HUES6 (cell line): ENCODE results near the gene GNL3.

Experiments
- H3K27ac ChIP-seq: 2 replicates; pipeline ENCODE4 v1.7.0; 2013; ENCODE audit warnings: low read depth, mild to moderate bottlenecking, low read length, inconsistent platforms
- H3K27me3 ChIP-seq: 2 replicates; pipeline ENCODE4 v1.6.1; 2013; ENCODE audit warnings: low read length; ENCODE audit not compliant: control insufficient read depth, insufficient read depth
- H3K36me3 ChIP-seq: 2 replicates; pipeline ENCODE4 v1.6.1; 2013; ENCODE audit warnings: low read length; ENCODE audit not compliant: control insufficient read depth, insufficient read depth
- H3K4me1 ChIP-seq: 2 replicates; pipeline ENCODE4 v1.6.1; 2013; ENCODE audit warnings: low read length; ENCODE audit not compliant: control insufficient read depth, insufficient read depth
- H3K4me3 ChIP-seq: 2 replicates; pipeline ENCODE4 v1.5.1; 2013; ENCODE audit warnings: low read depth, low read length
- H3K9ac ChIP-seq: one replicate; pipeline ENCODE4 v1.6.1; 2013; ENCODE audit warnings: mild to moderate bottlenecking, low read length
- H3K9me3 ChIP-seq: 2 replicates; pipeline ENCODE4 v1.6.1; 2013; ENCODE audit warnings: low read depth, low read length; ENCODE audit not compliant: control insufficient read depth, insufficient read depth

GNL3 gene, protein sequence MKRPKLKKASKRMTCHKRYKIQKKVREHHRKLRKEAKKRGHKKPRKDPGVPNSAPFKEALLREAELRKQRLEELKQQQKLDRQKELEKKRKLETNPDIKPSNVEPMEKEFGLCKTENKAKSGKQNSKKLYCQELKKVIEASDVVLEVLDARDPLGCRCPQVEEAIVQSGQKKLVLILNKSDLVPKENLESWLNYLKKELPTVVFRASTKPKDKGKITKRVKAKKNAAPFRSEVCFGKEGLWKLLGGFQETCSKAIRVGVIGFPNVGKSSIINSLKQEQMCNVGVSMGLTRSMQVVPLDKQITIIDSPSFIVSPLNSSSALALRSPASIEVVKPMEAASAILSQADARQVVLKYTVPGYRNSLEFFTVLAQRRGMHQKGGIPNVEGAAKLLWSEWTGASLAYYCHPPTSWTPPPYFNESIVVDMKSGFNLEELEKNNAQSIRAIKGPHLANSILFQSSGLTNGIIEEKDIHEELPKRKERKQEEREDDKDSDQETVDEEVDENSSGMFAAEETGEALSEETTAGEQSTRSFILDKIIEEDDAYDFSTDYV

DNA sequence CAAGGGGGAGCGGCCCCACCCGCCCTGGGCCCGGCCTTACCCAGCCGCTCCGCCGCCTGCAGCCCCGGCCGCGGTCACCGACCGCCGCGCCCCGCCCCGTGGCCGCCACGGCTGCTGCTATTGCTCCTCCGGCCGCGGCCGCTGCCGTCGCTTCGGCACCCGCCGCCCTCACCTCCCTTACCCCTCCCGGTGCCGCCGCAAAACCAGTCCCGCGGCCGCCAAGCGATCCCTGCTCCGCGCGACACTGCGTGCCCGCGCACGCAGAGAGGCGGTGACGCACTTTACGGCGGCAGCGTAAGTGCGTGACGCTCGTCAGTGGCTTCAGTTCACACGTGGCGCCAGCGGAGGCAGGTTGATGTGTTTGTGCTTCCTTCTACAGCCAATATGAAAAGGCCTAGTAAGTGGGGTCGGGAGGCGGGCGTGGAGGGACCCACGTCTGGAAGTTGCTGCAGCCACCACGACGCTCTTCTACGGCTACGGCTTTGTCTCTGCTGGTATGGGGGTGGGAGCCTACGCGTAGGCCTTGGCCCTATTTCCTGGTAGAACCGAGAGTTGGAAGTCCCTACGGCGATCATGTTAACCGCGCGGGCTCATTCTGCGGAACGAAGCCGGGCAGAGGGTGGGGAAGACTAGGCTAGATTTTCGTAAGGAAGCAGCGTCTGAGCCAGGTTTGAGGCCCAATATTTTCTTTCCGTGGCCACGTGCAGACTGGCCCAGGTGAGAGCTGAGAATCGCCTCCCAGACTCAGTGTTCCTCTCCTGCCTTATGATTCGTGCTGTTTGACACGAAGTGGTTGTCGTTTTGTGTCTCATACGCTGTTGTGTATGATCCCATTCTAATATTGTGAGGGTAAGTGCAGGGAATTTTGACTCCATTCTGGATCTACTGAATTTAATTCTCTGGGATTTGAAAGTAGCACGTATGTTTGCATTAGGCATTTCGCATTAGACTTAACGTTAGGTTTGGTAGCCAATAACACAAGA lies at the start of gene GNL3, which contains the start of gene PBRM1:
Gene GNL3 (plus strand): TSS at position 324 of the 983 bp plus-strand sequence. CDS start 61 bp downstream, at position 385.
Gene PBRM1 (minus strand): TSS at position 205 of the 983 bp plus-strand sequence.
- peak within 1 kb of the TSS; percentile 96 for H3K4me3 ChIP-seq
- peak within 1 kb of the TSS; percentile 79 for H3K27ac ChIP-seq
- H3K9ac ChIP-seq, result peak within 1 kb of the TSS; percentile 98
- 0 out of 2 replicates have a peak, but pooled peaks cover 10% of the 10 kb centered on the region for H3K4me1 ChIP-seq
- H3K36me3 ChIP-seq, result peaks cover 55% of the 10 kb centered on the region
- H3K27me3 ChIP-seq, result no peaks in the 10 kb centered on the region
- no peaks in the 10 kb centered on the region for H3K9me3 ChIP-seq

DNA sequence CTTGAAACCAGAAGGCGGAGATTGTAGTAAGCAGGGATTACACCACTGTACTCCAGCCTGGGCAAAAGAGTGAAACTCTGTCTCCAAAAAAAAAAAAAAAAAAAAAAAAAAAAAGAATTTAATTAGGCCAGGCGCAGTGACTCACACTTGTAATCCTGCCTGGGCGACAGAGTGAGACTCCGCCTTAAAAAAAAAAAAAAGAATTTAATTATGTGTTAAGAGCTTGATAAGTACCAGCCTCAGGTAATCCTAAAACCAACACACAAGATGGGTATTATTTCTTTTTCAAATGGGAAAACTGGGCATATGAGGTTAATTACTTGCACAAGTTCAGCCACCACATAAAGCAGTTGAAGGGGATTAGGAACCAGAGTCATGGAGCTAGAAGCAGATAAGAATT lies 49.2 kb upstream of the GNL3 start:
- no peaks in the 10 kb centered on the region for H3K4me1 ChIP-seq
- H3K4me3 ChIP-seq, result no peak overlapping the region
- H3K36me3 ChIP-seq, result peaks cover 58% of the 10 kb centered on the region
- no peak overlapping the region for H3K27ac ChIP-seq
- H3K9ac ChIP-seq, result no peak overlapping the region
- no peaks in the 10 kb centered on the region for H3K9me3 ChIP-seq
- no peaks in the 10 kb centered on the region for H3K27me3 ChIP-seq

DNA sequence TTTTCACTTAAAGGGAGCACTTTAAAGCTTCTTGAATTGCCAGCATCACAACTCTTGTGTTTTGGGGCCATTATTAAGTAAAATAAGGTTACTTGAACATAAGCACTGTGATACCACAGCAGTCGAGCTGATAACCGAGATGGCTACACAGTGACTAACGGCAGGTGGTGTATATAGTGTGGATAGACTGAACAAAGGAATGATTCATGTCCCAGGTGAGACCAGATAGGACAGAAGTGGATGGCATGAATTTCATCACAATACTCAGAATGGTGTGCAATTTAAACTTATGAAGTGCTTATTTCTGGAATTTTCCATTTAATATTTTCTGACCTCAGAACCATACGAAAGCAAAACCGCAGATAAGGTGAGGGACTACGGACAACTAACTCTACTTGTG lies 40.3 kb upstream of the GNL3 start:
- Histone ChIP-seq H3K36me3 (peaks cover 77% of the 10 kb centered on the region), H3K27ac (no peak overlapping the region), H3K9ac (no peak overlapping the region), H3K27me3 (no peaks in the 10 kb centered on the region), H3K9me3 (no peaks in the 10 kb centered on the region), H3K4me3 (no peak overlapping the region), H3K4me1 (no peaks in the 10 kb centered on the region)

DNA sequence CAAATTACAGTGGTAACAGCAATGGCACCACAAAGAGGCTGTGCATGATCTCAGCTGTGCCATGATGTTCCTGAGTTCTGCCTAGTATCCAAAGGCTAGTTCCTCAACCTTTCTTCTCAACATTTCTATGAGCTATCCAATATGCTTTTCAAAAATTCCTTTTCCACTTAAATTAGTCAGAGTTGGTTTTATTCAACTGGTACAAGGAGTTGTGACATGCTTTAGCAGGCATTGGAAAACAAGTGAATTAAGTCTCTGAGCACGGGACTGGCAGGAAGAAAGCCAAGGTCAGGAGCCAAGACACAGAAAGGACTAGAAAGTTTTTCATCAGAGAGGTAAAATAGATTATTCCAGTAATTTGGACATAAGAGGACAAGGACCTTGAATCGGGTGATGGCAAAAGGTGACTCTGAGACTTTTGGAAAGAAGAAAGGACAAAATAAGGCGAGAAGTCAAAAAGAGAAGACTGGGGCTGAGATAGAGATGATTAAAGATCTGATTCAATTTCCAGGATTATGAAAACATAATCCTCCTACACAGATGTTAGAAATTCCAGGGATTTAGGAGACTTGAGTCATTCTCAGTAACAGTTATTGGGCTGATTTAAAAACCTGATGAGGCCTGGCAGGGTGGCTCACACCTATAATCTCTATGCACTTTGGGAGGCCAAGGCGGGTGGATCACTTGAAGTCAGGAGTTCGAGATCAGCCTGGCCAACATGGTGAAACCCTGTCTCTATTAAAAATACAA lies 36.2 kb upstream of the GNL3 start:
- Histone ChIP-seq H3K9me3 (no peaks in the 10 kb centered on the region), H3K27ac (no peak overlapping the region), H3K36me3 (peaks cover 82% of the 10 kb centered on the region), H3K4me1 (no peaks in the 10 kb centered on the region), H3K9ac (no peak overlapping the region), H3K4me3 (no peak overlapping the region), H3K27me3 (no peaks in the 10 kb centered on the region)

DNA sequence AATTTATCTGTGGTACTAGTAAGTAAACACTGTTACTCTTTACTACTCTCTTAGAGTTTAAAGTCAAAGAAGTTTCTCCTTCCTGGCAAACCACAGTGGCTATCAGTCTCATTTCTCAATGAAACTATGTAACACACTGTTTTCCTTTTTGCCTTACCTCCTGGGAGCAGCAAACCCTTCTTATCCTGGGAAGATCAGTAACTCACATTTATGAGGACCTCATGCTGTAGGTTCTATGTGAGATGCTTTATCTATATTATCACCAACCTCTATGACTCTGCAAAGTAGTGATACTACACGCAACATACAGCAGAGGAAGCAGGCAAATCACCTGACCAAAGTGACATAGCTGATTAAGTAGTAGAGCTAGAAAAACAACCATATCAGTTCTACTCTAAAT lies 35.4 kb upstream of the GNL3 start:
- Histone ChIP-seq H3K36me3 (peaks cover 82% of the 10 kb centered on the region), H3K27ac (no peak overlapping the region), H3K4me1 (no peaks in the 10 kb centered on the region), H3K27me3 (no peaks in the 10 kb centered on the region), H3K4me3 (no peak overlapping the region), H3K9me3 (no peaks in the 10 kb centered on the region), H3K9ac (no peak overlapping the region)

DNA sequence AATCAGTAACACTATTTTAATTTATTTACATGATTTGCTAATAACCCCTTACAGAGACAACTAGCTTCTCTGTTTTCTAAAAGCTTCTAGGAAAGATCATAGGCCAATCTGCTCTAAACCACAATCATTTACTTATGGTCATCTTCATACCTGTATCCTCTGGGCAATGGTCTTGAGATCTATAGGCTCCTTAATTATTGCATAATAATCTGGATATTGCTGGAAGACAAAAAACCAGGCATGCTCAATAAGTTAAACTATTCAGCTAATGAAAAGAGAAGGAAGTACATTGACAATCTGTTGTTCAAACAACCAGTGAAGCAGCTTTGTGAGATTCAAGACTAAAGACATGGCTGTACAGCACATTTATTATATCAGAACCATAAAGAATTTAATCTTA lies 34.2 kb upstream of the GNL3 start:
- Histone ChIP-seq H3K27me3 (no peaks in the 10 kb centered on the region), H3K4me3 (no peak overlapping the region), H3K27ac (no peak overlapping the region), H3K36me3 (peaks cover 84% of the 10 kb centered on the region), H3K4me1 (peaks cover 4% of the 10 kb centered on the region; the same call in 1 of the 2 replicates), H3K9me3 (no peaks in the 10 kb centered on the region), H3K9ac (no peak overlapping the region)

DNA sequence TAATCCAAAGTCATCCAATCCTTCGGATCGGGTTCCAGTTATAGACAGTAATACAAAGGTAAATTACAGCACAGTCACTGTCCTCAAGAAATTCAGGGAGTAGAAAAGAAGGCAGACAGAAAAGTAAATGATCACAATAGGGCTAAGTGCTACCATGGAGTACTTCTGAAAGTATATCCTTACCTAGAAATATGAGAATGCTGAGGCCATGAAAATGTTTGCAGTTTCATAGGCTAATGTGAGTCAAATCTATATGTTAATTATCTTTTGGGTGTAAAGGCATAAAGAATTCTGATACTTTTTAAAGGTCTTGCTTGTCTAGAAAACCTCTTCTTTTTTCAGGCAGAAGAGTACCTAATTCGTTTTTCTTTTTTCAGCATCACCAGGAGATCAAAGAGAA lies 29.9 kb upstream of the GNL3 start:
- H3K27ac ChIP-seq, result no peak overlapping the region
- H3K36me3 ChIP-seq, result peaks cover 83% of the 10 kb centered on the region
- no peak overlapping the region for H3K9ac ChIP-seq
- peaks cover 4% of the 10 kb centered on the region; the same call in 1 of the 2 replicates for H3K4me1 ChIP-seq
- no peak overlapping the region for H3K4me3 ChIP-seq
- no peaks in the 10 kb centered on the region for H3K27me3 ChIP-seq
- no peaks in the 10 kb centered on the region for H3K9me3 ChIP-seq

DNA sequence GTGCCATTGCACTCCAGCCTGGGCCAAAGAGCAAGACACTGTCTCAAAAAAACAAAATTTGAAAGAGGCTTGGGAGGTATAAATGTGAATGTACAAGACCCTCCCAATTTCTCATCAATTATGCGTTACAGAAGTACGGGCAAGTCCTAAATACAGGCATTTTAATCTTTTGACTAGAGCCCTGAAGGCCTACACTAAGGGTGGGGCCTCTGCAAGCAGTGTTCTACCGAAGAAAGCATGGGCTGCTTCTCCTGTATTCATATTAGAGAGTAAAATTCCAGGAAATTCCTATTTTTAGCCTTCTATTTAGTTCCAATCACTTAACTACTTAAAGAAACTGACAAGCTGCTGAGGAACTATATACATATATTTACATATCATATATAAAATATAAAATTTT lies 25.8 kb upstream of the GNL3 start:
- Histone ChIP-seq H3K27ac (no peak overlapping the region), H3K9me3 (no peaks in the 10 kb centered on the region), H3K4me3 (no peak overlapping the region), H3K36me3 (peaks cover 73% of the 10 kb centered on the region), H3K27me3 (no peaks in the 10 kb centered on the region), H3K4me1 (peaks cover 4% of the 10 kb centered on the region; the same call in 1 of the 2 replicates), H3K9ac (no peak overlapping the region)

DNA sequence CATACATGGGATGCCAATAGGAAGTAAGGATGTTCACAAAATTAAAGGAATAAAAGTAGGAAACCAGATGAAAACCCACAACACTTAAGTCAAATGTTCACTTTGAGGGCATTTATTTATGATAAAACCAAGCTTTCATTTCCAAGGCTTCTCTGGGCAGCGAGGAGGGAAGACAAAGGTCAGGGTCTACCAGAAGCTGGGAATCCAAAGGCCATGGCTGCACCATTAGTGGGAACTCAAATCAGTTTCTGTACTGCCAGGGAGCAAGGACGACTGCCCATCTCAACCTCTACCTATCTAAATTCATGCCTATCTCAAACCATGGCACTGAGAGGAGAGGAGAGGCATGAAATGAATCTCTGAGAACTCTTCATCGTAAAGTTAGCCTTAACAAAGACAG lies 22.7 kb upstream of the GNL3 start:
- Histone ChIP-seq H3K9me3 (no peaks in the 10 kb centered on the region), H3K9ac (no peak overlapping the region), H3K27ac (no peak overlapping the region), H3K4me1 (no peaks in the 10 kb centered on the region), H3K27me3 (no peaks in the 10 kb centered on the region), H3K4me3 (no peak overlapping the region), H3K36me3 (peaks cover 60% of the 10 kb centered on the region)
